SHP77 treated with DMSO at 0.1 percent for 48 hours (cell line): ENCODE results near the gene EPB41L4B.

Experiments
- DNase-seq: peaks from one replicate; lab custom pipeline; 2025; lab: John Stamatoyannopoulos, UW

Gene EPB41L4B

DNA sequence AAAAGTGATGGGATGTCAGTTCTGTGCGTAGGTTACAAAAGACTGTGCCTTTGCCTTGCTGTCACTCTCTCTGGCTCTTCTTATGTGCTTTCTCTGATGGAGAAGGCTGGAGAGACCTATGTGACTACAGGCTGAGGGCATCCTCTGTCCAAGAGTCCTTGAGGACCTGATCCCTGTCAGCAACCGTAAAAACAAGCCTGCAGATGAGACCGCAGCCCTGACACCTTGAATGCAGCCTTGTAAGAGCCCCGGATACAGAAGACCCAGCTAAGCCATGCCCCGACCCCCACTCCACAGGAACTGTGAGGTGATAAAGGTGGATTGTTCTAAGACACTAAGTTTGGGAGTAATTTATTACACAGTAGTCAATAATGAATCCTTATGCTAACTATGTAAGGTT lies 121.2 kb downstream of the EPB41L4B start:
- no peak for DNase-seq

DNA sequence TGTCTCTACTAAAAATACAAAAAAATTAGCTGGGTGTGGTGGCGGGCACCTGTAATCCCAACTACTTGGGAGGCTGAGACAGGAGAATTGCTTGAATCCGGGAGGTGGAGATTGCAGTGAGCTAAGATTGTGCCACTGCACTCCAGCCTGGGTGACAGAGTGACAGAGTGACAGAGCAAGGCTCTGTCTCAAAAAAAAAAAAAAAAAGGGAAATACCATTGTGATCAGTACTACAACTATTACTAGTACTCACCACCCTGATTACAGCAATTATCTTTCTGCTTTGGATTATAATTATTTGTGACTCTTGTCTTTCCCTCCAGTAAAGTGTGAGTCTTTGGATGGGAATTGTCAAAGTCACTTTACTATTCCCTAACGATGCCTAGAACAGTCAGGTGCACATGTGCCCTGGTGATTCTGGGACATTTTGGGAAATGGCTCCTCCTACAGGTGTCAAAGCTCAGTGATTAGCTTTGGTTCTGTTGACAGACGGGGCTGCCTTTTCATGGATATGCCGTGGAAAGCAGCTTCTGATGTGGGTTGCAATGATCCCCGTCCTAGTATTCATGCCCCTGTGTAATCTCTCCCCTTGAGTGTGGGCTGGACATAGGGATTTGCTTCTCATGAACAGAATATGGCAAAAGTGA lies 122.0 kb downstream of the EPB41L4B start:
- DNase-seq = no peak

GRCh38 chr9:109193974-109194556 lies 126.8 kb downstream of the EPB41L4B start:
- DNase-seq = no peak

- DNase-seq = peak; percentile 12
These were observed 128.0 kb downstream of the EPB41L4B start for GRCh38 chr9:109192732-109193361.

- DNase-seq = no peak
These were observed 129.1 kb downstream of the EPB41L4B start for GRCh38 chr9:109191746-109192145.

- DNase-seq = no peak
These were observed 130.7 kb downstream of the EPB41L4B start for GRCh38 chr9:109190151-109190550.

DNA sequence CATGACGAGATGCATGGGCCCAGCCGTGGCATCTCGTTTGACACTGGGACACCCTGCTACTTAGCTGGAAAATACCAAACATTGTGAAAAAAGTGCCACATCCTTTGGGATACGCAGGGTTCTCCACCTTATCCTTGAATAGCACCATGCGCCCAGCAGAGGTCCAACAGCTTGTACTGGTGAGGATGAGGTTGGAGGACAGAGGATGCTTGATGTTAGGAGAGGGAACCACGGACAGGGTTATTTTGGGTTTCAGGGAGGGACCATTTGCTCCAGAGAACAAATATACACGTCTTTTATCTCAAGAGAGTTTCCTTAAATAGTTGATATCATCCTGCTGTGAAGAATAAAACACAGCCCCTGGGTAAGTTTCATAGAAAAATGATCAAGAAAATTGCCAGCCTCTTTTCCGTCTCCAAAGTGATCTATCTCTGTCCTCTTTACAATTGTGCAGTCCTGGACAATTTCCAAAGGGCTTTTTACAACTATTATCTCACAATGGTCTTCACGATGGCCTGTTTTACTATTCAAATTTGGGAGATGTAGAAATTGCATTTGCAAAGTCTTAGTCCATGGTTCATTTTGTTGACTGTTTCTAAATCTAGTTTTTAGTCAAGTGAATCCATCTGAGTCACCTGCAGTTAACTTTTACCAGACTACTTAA lies 133.9 kb downstream of the EPB41L4B start:
- no peak for DNase-seq

DNA sequence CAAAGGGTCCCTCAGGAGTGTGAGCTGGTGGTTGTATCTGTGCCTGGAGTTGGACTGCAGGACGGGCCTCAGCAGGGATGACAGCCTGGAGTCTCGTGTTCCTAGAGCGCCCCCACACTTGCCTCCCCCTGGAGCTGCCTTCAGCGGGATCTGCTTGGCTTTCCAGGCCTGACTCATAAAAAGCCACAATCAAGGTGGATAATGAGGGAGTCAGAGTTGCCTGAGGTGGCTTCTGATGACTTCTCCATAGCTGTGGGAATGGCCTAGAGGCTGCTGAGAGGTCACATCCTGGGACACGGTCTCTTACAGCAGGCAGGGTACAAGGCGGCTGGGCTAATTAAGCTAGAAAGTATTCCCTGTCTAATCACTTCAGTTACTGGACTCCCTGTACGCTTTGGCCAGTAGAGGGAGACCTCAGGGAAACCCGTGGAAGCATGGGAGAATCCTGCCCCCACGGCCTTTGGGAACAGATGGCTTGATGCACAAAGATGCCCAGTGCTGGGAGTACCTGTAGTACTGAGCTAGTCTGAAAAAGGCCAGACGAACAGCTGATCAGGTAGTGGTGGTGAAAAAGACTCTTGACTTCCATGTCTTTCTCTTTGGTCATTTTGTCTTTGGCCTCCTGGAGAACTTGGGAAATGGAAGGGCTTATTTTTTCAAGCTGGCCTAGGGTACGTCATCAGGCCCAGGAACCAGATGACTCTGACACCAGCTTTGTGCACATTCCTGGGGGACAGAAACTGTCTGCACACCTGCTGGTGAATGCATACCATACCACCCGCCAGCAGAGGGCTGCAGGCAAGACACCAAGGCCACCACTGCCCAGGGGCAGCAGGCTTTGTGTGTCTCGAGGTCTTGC lies 137.7 kb downstream of the EPB41L4B start:
- peak; percentile 26 for DNase-seq

- no peak for DNase-seq
These were observed 138.3 kb downstream of the EPB41L4B start for GRCh38 chr9:109182550-109182939.

DNA sequence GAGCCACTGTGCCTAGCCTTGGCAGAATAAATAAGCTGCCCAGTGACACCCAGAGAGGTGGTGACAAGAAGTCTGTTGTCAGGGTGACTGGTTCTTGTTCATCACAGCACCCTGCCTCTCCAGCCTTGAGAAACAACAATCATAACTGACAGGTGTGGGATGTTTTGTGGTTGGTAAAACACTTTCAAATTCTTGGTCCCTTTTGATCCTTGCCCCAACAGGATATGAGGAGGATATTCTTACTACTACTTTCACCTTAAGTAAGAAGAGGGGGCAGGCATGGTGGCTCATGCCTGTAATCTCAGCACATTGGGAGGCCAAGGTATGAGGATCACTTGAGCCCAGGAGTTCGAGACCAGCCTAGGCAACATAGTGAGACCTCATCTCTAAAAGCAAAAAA lies 139.6 kb downstream of the EPB41L4B start:
- no peak for DNase-seq

GRCh38 chr9:109179801-109180523 lies 140.9 kb downstream of the EPB41L4B start:
- no peak for DNase-seq

- no peak for DNase-seq
These were observed 143.9 kb downstream of the EPB41L4B start for GRCh38 chr9:109176963-109177362.

DNA sequence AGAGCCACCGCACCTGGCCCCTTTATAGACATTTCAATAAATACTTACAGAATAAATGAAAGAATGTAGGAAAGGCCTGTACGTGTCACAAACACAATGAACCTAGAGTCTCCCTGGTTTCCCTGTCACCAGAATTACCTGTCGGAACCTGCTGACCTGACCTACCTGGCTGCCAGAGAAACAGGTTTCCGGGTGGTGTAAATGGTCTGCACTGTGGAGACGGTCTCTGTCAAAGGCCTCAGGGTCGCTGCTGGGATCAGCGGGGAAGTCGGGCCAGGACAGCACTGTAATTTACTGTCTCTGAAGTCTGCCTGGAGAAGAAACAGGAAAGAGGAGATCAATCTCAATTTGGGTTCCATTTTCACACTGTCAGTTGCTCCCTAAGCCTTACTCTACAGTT lies 144.5 kb downstream of the EPB41L4B start:
- DNase-seq = no peak

- no peak for DNase-seq
These were observed 147.9 kb downstream of the EPB41L4B start for GRCh38 chr9:109172935-109173334.

- no peak for DNase-seq
These were observed 148.9 kb downstream of the EPB41L4B start for GRCh38 chr9:109171926-109172325.

- no peak for DNase-seq
These were observed 152.7 kb downstream of the EPB41L4B start for GRCh38 chr9:109168170-109168569.

- no peak for DNase-seq
These were observed 153.1 kb downstream of the EPB41L4B start for GRCh38 chr9:109167716-109168115.

DNA sequence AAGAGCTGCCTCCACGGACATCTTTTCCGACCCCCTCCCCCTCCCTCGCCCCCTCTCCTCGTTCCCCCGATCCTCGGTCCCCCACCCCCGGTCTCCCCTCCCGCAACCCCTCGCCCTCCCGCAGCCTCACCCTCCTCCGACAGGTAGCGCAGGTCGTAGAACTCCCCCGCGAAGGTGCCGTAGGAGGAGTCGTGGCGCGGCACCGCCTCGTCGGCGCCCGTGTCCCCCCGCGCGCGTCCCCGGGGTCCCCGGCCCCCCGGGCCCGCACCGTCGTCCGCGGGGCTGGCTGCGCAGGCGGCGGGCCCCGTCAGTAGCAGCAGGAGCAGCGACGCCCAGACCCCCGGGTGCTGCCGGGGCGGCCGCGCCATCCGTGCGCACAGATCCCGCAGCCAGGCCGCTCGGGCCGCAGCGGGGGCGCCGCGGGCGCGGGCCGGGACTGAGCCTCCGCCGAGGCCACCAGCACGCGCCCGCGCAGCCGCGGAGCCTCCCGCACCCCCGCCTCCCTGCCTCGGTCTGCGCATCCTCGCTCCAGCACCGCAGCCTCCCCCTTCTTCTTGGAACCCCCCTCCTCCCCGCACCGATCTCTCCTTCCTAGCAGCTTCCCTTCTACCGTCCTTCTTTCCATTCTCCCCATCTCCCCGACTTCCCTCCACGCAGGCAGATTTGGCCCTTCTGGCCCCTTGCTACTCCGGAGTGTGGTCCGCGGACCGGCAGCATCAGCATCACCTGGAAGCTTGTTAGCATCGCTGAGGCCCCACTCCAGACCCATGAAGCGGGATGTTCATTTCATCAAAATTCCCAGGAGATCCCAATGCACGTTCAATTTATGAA lies 153.9 kb downstream of the EPB41L4B start, which contains the start of gene FRRS1L:
FRRS1L (minus strand) TSS at position 479 of the 831 bp plus-strand sequence; CDS start at position 368, 111 bp downstream.
- DNase-seq = no peak

- DNase-seq = no peak
These were observed 154.6 kb downstream of the EPB41L4B start for GRCh38 chr9:109166171-109166770.

- DNase-seq = no peak
These were observed 156.8 kb downstream of the EPB41L4B start for GRCh38 chr9:109164042-109164441.
